ENCODE measurements around the gene ENO4.

Gene ENO4

DNA sequence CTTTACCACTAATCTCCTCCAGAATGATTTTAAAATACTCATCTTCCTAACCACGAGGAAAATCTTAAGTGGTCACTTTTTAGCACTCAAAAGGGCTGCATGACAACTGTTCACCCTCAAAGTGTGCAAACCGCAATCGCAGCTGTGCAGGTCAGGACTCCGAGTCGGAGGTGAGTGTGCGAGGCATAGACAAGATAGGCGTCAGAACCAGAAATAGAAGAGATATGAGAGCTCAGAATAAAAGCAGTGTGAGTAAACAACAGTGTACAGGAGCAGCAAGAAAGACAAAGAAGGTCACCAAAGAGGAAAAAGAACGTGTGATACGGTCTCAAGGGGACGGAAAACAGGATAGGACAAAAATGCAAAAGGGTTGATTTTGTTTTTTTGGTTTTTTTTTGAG, 17.5 kb upstream of the ENO4 start:
- no peak for DNase-seq (ENCODE audit: low read depth)

DNA sequence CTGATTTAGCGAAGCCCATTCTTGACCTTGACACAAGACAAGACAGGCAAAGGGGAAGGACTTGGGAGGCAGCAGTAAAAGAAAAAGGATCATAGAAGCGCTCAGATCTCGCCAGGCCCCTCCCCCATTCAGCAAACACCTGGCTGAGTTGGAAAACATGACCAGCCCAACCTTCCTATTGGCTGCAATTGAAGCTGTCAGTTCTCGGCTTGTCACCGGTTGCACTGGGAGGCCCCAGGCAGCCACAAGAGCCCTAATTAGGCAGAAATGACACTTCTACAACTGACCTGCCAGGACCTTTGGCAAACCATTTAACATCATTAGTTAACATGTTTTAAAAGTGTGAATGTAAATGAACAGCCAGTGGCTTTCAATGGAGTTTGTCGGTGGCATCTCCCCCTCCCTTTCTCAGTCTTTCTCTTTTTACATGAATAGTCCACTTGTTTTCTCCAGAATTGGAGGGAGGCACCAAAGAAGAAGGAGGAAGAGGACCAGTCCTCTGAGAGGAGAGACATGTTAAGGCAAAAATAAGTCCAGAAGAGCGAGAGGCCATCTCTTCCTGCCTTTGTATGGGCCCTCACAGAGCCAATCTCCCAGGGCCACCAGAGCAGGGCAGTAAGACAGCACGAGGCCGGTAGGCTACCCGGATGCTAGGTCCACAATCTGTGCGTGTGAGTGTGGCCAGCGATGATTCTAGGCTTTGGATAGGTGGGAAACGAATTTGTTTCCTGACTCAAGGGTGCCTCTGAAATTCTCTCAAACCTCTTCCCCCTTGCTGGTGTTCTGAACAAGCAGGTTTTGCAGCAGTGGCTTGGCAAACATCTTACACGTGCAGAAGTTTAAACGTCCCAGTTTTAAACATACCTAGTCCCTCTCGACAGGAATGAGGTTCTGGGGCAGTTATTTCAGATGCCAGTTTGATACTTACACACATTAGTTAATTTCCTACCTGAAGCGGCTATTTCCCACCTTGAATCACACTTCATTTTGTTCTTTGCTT, 15.0 kb upstream of the ENO4 start:
- DNase-seq (ENCODE audit: low read depth), result no peak

DNA sequence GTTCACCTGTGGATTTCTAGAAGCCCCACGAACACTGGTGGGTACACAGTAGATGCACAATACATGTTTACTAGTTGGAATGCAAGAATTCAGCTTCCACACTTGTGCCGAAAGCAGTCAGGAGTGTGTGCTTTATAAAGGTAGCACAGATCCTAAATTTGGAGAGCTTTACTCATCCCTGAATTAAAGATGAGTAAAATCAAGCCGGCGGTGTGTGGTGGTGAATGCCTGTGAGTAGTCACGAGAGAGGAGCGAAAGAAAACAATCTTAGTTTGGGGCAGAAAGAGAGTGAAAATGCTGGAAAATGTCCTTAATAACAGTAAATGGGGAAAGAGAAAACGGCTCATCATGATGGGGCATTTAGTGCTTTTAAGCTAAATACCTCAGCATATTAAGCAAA, 13.6 kb upstream of the ENO4 start:
- DNase-seq (ENCODE audit: low read depth), result no peak

DNA sequence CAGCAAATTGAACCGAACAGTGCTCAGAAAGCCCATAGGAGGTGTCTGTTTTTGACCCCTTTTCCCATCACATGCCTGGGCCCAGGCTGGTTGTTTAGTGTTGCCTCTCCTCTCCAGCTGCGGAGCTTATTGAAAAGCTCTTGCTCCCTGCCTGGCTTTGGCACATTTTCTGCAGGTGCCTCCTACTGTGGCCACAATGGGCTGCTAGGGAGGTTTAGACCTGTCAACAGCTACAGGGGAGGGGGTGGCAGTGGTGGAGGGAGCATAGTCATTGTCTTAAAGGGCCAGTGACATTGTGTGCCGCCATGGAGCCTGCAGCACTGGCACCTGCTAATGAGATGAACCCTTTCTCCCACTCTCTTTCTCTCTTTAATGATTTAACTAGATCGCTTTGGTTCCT, 13.2 kb upstream of the ENO4 start:
- DNase-seq (ENCODE audit: low read depth), result no peak

DNA sequence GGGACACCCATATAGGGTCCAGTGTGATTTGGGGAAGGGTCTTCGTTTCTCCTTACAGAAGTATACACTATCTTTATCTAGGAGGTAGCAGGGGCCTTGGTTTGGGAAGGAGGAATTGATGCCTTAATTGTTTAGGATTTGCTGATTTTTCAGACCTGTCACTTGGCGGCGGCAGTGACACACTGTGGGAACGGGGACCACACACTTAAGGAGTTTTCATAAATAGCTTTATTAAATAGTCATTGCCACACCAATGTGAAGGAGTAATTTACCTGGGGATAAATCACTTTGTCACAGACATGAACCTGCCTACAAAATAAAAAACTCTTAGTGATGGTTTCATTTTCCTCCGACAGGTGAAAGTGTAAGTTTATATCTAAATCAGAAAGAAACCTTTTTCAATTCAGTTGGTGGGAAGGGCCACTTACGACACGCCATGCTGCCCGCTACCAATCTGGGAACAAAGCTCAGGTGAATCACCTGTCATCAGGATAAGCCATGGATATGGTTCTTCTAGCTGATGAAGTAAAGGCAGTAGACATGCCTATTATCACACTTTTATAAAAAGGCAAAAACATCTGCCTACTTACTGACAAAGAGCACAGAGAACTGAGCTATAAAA, 12.3 kb upstream of the ENO4 start:
- DNase-seq (ENCODE audit: low read depth), result no peak

DNA sequence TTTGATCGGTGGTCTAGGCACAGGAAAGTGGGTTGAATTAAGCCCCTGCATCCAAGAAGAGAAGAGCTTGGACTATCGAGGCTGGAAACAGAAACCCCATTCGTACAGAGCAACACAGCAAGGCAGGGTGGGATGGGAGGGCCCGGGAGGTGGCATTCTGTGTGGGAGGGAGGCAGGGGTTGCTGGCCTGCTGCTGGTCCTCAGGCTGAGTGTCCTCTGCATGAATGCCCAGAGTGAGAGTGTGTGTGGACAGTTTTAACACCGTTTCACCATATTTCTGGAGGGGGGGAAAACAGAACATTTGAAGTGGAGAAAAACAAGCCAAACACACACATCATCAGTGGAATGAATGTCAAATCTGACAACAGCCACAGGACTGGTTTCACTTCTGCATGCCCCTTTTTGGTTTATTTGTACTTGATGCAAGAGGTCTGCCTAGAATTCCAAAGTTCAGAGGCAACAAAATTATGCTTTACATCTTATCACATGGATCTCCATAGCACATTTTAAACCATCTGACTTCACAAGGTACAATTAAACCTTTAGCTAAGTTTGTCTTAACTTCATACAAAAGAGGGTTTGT, 11.1 kb upstream of the ENO4 start:
- DNase-seq (ENCODE audit: low read depth), result no peak

DNA sequence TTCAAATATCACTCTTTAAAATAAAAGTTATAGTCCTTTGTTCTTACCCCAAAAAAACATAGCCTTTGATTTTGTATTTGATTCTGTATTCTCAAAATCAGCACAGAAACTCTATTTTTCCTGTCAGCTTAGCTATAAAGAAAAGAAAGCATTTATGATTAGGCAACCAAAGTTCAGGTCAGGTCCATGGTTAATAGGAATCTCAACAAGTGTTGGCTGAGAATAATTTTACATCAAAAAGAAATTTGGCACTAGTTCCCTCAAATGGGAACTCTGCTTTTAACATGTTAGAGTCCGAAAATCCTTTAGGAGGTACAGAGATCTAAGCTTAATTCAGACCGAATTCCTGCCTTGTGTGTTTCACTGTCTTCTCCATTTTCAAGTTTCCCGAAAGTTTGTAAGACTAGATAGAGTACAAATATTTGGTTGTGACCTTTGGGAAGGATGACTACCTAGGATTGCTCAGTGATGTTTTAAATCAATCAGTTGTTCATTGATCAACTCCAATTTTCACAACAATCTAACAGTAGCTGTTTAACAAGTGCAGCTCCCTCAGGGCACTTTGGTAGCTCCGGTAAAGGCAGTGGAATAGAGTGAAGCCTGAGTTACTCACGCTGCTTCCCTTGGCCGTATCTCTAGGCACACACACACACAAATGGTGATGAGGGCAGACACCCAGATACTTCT, 8.8 kb upstream of the ENO4 start:
- DNase-seq (ENCODE audit: low read depth), result no peak

DNA sequence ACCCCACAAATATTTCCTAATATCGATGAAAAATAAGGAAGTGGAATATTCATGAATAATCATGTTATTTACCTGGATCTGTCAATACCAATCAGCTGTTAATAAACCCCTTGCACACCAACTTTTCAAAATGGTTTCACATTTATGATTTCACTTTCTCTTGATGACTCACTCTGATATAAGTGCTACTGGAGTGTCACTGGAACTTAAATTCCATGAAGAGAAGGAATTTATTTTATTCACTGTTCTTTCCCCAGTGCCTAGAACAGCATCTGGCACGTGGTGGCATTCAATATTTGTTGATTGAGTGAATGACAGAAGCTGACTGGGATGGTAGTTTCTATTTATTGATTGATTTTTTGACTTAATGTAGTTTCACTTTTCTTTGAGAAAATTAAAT, 3.5 kb upstream of the ENO4 start:
- no peak for DNase-seq (ENCODE audit: low read depth)

DNA sequence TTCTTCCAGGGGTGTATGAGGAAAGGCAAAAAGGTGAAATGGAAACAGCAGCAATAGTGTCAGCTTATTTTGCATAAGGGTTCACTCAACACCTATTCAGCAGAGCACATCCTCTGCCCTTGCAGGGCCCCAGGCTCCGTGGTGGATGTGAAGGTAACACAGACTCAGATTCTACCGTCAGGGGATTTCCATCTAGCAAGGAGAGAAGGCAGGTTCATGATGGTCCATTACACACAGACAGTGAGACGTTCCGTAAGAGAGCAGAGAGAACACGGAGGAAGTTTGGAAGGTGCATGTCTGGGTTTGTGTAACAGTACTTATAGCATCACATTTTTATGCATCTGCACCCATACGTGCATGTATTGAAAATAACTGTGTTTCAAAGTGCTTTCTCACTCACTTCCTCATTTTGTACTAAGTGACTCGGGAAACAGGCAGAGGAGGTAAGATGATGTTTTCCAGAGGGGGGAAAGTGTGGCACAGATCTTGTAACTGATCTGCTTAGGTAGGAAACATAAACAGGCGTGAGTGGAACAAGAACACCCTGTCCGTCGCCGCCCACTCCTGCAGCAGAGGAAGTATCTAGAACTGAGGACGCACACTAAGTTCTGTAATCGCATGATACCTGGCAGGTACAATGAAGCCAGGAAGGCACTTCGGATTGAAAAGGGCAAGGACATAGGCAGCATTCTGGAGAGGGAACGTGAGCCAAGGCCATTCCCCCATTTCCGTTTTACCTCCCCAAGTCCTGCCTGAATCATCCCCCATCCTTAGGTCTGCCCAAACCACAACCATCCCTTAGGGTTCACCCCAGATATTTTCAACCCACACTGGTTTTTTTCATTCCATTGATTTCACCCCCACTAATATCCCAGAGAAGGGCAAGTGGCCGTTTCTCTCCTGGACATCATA, 1.0 kb upstream of the ENO4 start:
- no peak for DNase-seq (ENCODE audit: low read depth)

DNA sequence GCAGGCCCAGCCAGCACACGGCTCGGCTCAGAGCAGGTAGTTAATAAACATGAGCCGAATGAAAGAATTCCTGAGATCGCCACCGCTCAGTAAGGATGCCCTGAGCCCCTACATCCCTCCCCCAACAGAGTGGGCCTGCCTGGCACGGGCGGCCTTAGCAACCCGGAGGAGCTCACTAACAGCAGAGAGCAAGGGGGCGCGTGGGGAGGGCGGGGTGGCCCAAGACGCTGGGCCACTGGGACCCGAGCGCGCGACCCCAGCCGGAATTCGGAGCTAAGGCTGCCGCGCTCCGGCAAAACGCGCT, 403 bp upstream of the ENO4 start:
- DNase-seq (ENCODE audit: low read depth), result no peak

DNA sequence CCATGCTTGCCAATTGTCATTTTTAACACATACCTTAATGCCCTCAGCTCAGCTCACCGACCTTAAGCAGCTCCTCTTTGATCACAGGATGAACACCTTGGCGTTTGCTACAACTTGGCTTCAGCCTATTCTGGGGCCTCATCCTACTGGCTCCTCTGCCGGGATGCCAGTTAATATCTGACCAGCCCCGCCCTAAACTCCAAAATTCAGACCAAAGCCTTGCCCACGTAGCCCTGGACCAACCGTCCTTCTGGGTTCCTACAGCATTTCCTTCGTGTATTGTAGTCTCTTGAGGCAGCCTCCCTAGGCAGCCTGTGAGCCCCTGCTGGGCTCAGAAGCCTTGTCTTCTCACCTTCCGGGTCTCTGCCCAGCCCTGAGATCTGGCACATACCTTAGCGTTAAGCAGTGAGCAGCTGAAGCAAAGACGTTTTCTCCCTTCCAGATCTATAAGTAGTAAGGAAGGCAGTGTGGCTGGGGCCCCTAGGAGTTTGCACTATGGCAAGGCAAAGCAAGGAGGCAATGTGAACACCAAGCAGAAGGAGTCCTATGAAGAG, 836 bp downstream of the ENO4 start:
- DNase-seq (ENCODE audit: low read depth), result no peak

DNA sequence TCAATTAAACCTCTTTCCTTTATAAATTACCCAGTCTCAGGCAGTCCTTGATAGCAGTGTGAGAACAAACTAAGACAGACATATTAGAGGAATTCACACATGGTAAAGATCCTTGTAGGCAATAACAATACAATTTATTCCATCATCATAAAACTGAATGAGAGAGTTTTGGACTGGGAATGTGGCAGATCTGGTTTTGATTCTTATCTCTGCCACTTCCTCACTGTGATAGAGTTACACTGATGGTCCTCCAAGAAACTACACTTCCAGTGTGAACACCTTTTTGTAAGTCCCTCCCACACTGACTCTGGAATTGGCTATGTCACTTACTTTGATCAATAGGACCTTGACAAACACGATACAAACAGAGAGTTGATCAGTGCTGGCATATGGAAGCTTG, 2.9 kb downstream of the ENO4 start:
- DNase-seq (ENCODE audit: low read depth), result no peak

DNA sequence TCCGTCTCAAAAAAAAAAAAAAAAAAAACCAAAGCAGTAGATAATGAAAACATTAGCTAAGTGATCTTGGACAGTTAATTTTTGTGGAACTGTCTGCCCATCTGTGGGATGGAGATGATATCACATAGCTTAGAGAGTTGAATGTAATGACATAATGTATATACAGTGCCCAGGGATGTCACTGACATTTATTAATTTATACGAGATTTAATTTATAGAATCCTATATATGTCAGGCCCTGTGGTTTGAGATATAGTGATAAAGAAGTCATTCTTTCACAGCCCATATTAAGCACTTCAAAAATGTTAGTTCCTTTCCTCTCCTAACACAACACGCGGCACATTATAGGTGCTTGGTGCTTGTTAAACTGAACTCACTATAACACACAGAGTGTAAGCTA, 4.0 kb downstream of the ENO4 start:
- no peak for DNase-seq (ENCODE audit: low read depth)

DNA sequence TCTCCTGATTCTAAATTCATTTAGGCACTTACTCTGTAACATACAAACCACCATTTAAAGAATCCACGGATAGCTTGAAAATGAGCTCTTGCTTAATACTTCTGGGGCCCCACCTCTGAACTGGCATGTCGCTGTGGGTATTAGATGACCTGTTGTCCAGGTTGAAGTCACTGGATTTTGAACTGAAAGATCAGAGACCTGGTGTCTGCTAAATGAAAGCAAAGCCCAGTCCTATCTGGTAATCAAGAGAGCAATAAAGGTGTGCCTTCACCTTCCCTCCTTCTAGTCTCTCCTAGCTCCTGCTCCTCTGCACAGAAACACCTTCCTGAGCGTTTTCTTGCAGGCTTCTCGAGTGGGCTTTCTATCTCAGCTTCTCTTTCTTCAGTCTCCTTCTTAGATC, 4.4 kb downstream of the ENO4 start:
- no peak for DNase-seq (ENCODE audit: low read depth)

DNA sequence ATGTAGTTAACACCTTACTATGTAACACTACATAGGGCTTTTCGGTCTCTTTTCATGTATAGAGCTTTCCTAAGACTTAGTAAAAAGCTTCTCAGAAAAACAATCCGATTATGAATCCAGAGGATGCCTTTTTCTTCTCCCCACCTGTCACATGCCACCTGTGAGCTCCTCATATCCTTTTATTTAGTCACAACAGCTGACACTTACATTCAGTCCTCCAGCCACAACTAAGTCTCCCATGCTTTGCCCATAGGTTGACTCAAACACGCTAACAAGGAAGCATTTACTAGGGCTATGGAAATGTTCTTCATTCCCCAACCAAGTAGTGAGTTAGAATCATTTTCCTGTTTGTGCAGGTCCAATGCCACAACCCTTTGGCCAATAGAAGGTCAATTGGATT, 7.9 kb downstream of the ENO4 start:
- DNase-seq (ENCODE audit: low read depth), result no peak

DNA sequence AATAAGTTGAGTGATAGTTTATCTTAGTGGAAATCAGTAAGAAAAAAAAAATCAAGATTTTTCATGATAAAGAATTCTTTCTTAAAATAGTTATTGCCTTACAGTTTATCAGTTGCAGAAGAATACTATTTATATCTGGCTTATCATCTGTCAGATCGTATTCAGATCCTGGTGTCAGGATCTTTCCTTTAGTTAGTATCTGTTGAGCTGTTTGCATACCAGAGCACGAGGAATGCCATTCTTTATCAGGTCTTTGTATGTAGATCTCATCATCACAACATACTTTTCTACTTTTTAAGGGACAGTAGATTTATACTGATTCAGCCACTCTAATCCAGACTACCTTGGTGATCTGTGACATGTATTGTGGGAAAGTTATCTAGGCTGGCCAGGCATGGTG, 12.5 kb downstream of the ENO4 start:
- DNase-seq (ENCODE audit: low read depth), result no peak

DNA sequence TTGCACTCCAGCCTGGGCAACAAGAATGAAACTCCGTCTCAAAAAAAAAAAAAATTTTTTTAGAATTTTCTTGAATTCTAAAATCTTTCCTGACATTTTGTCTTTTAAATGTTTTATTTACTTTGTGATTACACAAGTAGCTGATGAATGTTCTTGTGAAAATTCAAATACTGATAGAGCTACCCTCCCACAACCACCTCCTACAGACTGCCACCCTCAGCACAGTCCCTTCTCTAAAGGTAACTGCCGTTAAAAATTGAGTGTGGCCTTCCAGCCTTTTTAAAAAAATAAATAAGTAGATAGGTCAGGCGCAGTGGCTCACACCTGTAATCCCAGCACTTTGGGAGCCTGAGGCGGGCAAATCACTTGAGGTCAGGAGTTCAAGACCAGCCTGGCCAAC, 15.1 kb downstream of the ENO4 start:
- DNase-seq (ENCODE audit: low read depth), result no peak

DNA sequence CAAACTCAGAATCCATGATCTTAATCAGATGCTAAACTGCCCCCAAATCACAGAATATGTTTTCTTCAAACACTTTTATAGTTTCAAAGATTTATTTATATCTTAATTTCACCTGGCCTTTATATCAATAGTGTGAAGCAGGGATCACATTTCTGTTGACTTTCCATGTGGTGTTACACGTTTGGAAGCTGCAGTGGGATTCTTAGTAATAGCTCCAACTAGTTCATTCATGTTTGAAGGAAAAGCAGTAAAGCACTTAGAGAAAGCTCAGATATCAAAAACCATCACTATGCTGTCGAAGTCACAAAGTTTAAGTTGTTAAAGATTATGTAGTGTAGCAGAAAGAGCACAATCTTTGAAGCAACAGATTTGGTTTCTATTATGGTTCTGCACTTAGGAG, 16.8 kb downstream of the ENO4 start:
- no peak for DNase-seq (ENCODE audit: low read depth)

DNA sequence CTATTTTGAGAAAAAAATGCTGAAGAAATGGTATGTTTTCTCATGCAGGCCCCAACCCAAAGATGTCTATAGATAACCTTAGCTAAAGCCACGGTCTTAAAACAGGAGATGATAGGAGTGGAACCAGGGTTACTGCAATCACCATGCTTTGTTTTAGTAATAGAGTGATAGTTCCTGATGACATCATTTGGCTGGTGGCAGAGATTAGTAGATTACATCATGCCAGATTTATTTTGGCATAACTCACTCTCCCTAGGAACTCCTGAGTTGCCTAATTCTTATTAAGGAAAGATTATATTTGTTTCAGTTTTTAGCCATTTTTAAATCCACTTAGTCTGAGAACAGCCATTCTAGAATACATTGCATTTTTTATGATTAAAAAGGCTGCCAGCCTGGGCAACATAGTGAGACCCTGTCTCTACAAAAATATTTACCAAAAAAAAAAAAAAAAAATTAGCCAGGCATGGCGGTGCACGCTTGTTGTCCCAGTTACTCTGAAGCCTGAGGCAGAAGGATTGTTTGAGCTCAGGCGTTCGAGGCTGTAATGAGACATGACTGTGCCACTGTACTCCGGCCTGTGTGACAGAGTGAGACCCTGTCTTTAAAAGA, 17.8 kb downstream of the ENO4 start:
- DNase-seq (ENCODE audit: low read depth), result no peak

DNA sequence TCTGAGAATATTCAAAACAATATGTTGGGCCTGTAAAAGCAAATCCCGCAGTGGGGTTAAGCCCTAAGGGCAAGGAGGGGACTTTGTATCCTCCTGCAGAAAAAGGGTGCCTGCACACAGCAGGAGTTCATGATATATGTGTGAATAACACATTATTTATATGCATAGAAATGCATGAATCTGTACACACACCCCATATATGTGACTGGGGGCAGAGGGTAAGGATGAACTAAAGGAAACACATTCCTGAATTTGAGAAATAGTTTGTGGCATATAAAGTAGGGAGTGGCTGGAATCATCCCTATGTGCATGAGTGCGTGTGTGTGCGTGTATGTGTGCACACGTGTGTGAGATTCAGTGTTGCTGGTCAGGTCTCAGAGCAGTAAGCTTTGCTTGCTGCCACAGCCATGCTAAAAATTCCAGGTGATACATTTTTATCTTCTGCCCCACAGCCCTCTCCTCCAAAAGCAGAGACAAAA, 18.9 kb downstream of the ENO4 start:
- no peak for DNase-seq (ENCODE audit: low read depth)

DNA sequence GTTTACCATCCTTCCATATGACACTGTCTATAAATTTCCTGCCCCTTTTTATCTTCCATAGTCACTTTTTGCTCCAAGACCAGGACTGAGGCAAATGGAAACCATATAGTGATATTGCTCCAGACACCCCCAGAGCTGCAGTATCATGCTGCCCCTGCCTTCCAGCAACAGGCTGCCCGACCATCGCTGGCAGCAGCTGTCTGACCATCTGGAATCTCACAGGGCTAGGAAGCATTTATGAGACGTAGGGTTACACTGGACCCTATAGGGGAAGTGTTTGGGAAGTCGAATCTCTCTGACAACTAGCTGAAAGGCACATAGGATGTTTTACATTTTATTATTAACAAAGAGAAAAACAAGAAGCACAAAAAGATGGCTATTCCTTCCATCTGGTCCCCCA, 19.4 kb downstream of the ENO4 start:
- DNase-seq (ENCODE audit: low read depth), result no peak
